H1 (cell line): ENCODE data around the gene STEAP1. TPM values are rescaled to one million over a fixed set of nuclear protein-coding genes. Genes with fewer than 3 reads are reported as not detected.

ENCODE experiments used
- CTCF ChIA-PET: fragments of 300-600 bp; sonication (Branson Sonifier 250); formaldehyde crosslinking; loops from one replicate; lab custom pipeline; 2021; ENCODE audit not compliant: partially characterized antibody; lab: Charles Lee
- POLR2A ChIA-PET: fragments of 300-600 bp; sonication (Branson Sonifier 250); formaldehyde crosslinking; loops from one replicate; lab custom pipeline; 2021; ENCODE audit warnings: inconsistent platforms; ENCODE audit not compliant: partially characterized antibody; lab: Charles Lee
- DNase-seq, 2 experiments: peaks; one replicate each; pipeline versions ENCODE4 v3.0.0 to v3.0.0-alpha.2; 2010 to 2022; ENCODE audit warnings: low spot score in 2 of 2, low read depth in 1 of 2, mixed read lengths in 1 of 2
- FAIRE-seq: peaks from 2 replicates; lab custom pipeline; 2011; peaks lifted over from hg19 to GRCh38; lab: Jason Lieb, UNC
- H2AFZ ChIP-seq: 2 replicates; pipeline ENCODE4 v1.8.1; 2012; ENCODE audit warnings: low read length, inconsistent platforms
- H2AK5ac ChIP-seq: 2 replicates; pipeline ENCODE4 v1.6.1; 2013; ENCODE audit warnings: low read depth, low read length
- H2BK120ac ChIP-seq: replicated peaks from 2 replicates; pipeline ENCODE3; 2013; ENCODE audit warnings: low read depth, low read length, inconsistent platforms
- H2BK12ac ChIP-seq: 2 replicates; pipeline ENCODE4 v1.6.1; 2013; ENCODE audit warnings: low read depth, low read length
- H2BK15ac ChIP-seq: 2 replicates; pipeline ENCODE4 v1.6.1; 2013; ENCODE audit warnings: low read length
- H2BK20ac ChIP-seq: 2 replicates; pipeline ENCODE4 v1.6.1; 2013; ENCODE audit warnings: low read length
- H2BK5ac ChIP-seq: 2 replicates; pipeline ENCODE4 v1.6.1; 2013; ENCODE audit warnings: low read depth, low read length
- H3K14ac ChIP-seq: 2 replicates; pipeline ENCODE4 v1.6.1; 2013; ENCODE audit warnings: inconsistent platforms; ENCODE audit not compliant: insufficient read length
- H3K18ac ChIP-seq: 2 replicates; pipeline ENCODE4 v1.6.1; 2013; ENCODE audit warnings: low read length; ENCODE audit errors: extremely low read depth
- H3K23ac ChIP-seq: 2 replicates; pipeline ENCODE4 v1.6.1; 2013; ENCODE audit warnings: inconsistent platforms; ENCODE audit not compliant: insufficient read length
- H3K23me2 ChIP-seq: 2 replicates; pipeline ENCODE4 v1.6.1; 2013; ENCODE audit warnings: low read depth, low read length
- H3K27ac ChIP-seq: 2 replicates; pipeline ENCODE4 v1.6.1; 2011; ENCODE audit warnings: low read depth, low read length, inconsistent platforms
- H3K27me3 ChIP-seq, 4 experiments: replicated peaks in 1 of 4; 1 replicate in 1 of 4; 2 replicates in 3 of 4; pipeline versions ENCODE4 v1.6.1 to v1.8.1; 2011 to 2013; ENCODE audit warnings: low read length in 3 of 4, mild to moderate bottlenecking in 3 of 4, inconsistent platforms in 2 of 4, mixed read lengths in 2 of 4, moderate library complexity in 1 of 4; ENCODE audit not compliant: control insufficient read depth in 3 of 4, insufficient read depth in 3 of 4; ENCODE audit errors: extremely low read depth in 1 of 4
- H3K36me3 ChIP-seq, 4 experiments: 2 replicates each; pipeline versions ENCODE4 v1.6.1 to v1.8.1; 2011 to 2013; ENCODE audit warnings: mild to moderate bottlenecking in 4 of 4, low read length in 3 of 4, moderate library complexity in 2 of 4, control low read depth in 1 of 4, inconsistent platforms in 1 of 4; ENCODE audit not compliant: insufficient read depth in 4 of 4, control insufficient read depth in 2 of 4
- H3K4ac ChIP-seq: replicated peaks from 2 replicates; pipeline ENCODE3; 2013; ENCODE audit warnings: low read length, low read depth, mixed read lengths, inconsistent platforms; ENCODE audit not compliant: insufficient read length
- H3K4me1 ChIP-seq, 4 experiments: replicated peaks in 1 of 4; 1 replicate in 1 of 4; 2 replicates in 3 of 4; pipeline versions ENCODE4 v1.6.1 to v1.8.1; 2011 to 2013; ENCODE audit warnings: low read length in 3 of 4, inconsistent platforms in 2 of 4, mixed read lengths in 1 of 4; ENCODE audit not compliant: insufficient read depth in 4 of 4, control insufficient read depth in 3 of 4
- H3K4me2 ChIP-seq, 2 experiments: 2 replicates each; pipeline versions ENCODE4 v1.6.1 to v1.8.1; 2011 to 2013; ENCODE audit warnings: low read depth in 2 of 2, low read length in 2 of 2, control low read depth in 1 of 2, inconsistent platforms in 1 of 2, mild to moderate bottlenecking in 1 of 2; ENCODE audit not compliant: insufficient read depth in 1 of 2
- H3K4me3 ChIP-seq, 4 experiments: fragments of 200-600, 300-600 bp in 1 of 4; sonication (generic), shearing (Covaris generic), sonication (Bioruptor Twin) in 1 of 4; 2 replicates each; pipeline versions ENCODE4 v1.5.1 to v1.8.1; 2011 to 2016; ENCODE audit warnings: low read length in 4 of 4, low read depth in 3 of 4, control low read depth in 2 of 4, inconsistent platforms in 2 of 4, mild to moderate bottlenecking in 2 of 4, mixed read lengths in 1 of 4, moderate library complexity in 1 of 4; ENCODE audit not compliant: insufficient read depth in 2 of 4; ENCODE audit errors: extremely low read depth in 1 of 4
- H3K56ac ChIP-seq: replicated peaks from 2 replicates; pipeline ENCODE3; 2013; ENCODE audit warnings: low read depth, mild to moderate bottlenecking, mixed read lengths, low read length, inconsistent platforms; ENCODE audit not compliant: insufficient read length
- H3K79me1 ChIP-seq: 2 replicates; pipeline ENCODE4 v1.6.1; 2013; ENCODE audit warnings: low read depth, low read length, control low read depth
- H3K79me2 ChIP-seq, 2 experiments: 2 replicates each; pipeline versions ENCODE4 v1.6.1 to v1.8.1; 2012 to 2013; ENCODE audit warnings: low read length in 2 of 2, mild to moderate bottlenecking in 2 of 2, inconsistent platforms in 1 of 2; ENCODE audit not compliant: insufficient read depth in 2 of 2, control insufficient read depth in 1 of 2
- H3K9ac ChIP-seq, 4 experiments: replicated peaks in 1 of 4; 1 replicate in 1 of 4; 2 replicates in 3 of 4; pipeline versions ENCODE4 v1.6.1 to v1.8.1; 2011 to 2013; ENCODE audit warnings: low read depth in 3 of 4, low read length in 3 of 4, control low read depth in 2 of 4, mild to moderate bottlenecking in 2 of 4, moderate library complexity in 2 of 4, inconsistent platforms in 1 of 4; ENCODE audit errors: extremely low read depth in 1 of 4
- H3K9me3 ChIP-seq, 2 experiments: 2 replicates each; pipeline versions ENCODE4 v1.6.1 to v1.8.1; 2012 to 2013; ENCODE audit warnings: mild to moderate bottlenecking in 2 of 2, moderate library complexity in 2 of 2, control low read depth in 1 of 2, inconsistent platforms in 1 of 2, low read depth in 1 of 2, low read length in 1 of 2, mixed read lengths in 1 of 2; ENCODE audit not compliant: insufficient read depth in 2 of 2
- H4K20me1 ChIP-seq, 2 experiments: replicated peaks in 1 of 2; 2 replicates each; pipeline versions ENCODE3 to v1.8.1; 2011 to 2013; ENCODE audit warnings: inconsistent platforms in 2 of 2, low read length in 2 of 2, mild to moderate bottlenecking in 1 of 2; ENCODE audit not compliant: insufficient read depth in 2 of 2, control insufficient read depth in 1 of 2
- H4K5ac ChIP-seq: 2 replicates; pipeline ENCODE4 v1.6.1; 2013; ENCODE audit warnings: low read length, low read depth, mixed read lengths, inconsistent platforms; ENCODE audit not compliant: insufficient read length
- H4K8ac ChIP-seq: 2 replicates; pipeline ENCODE4 v1.8.0; 2013; ENCODE audit warnings: mild to moderate bottlenecking, moderate library complexity, low read length, inconsistent platforms; ENCODE audit not compliant: insufficient read depth; ENCODE audit errors: extremely low read depth
- H4K91ac ChIP-seq: replicated peaks from 2 replicates; pipeline ENCODE3; 2013; ENCODE audit warnings: low read length, mixed read lengths, inconsistent platforms; ENCODE audit not compliant: insufficient read length
- KDM4A ChIP-seq: IDR thresholded peaks from one replicate; pipeline ENCODE4 v1.7.1; 2012; ENCODE audit warnings: low read depth, mild to moderate bottlenecking, moderate library complexity, low read length, inconsistent platforms; ENCODE audit not compliant: severe bottlenecking
- RFX5 ChIP-seq: IDR thresholded peaks from 2 replicates; pipeline ENCODE4 v1.6.1; 2011; ENCODE audit warnings: low read depth, low read length, improper control_type of control experiment, borderline replicate concordance
- WGBS, 2 experiments: shearing (Covaris generic) in 1 of 2; methylation state at CpG; one replicate each; pipeline versions ENCODE4 v1.1.6 to v1.1.7; 2013 to 2015; ENCODE audit warnings: low lambda C conversion rate in 2 of 2, mixed read lengths in 2 of 2, inconsistent platforms in 1 of 2, low coverage in 1 of 2, missing lambda C conversion rate in 1 of 2; ENCODE audit not compliant: insufficient replicate concordance in 2 of 2, insufficient coverage in 1 of 2, insufficient read length in 1 of 2; ENCODE audit errors: extremely low coverage in 1 of 2, missing lambda C conversion rate in 1 of 2; 5-methylcytosine and 5-hydroxymethylcytosine counted together
- polyA plus RNA-seq, 7 experiments: library from polyadenylated mRNA; depleted of rRNA in 3 of 7; stranded (reverse) in 5 of 7; unstranded in 2 of 7; fragments of >200 nt in 5 of 7; fragments of 200-250 nt in 2 of 7; gene quantifications; 1 replicate in 5 of 7; 2 replicates in 1 of 7; 4 replicates in 1 of 7; pipeline versions ENCODE4 v1.2.1 to v1.2.3, GENCODE V29; 2011 to 2013; ENCODE audit warnings: missing spikeins in 2 of 7, mixed read lengths in 2 of 7
- total RNA-seq: library from RNA; stranded (reverse); fragmentation: NEBNext Ultra II Directional; extraction: Animal tissue kit (Norgen Biotek cat#: 25700); gene quantifications from 2 replicates; pipeline ENCODE4 v1.2.1, GENCODE V29; 2021

The STEAP1 gene
- total and polyA plus RNA-seq, 2 of the 8 experiments (the other 6 are each of a cell fraction or from before 2014, with no cell fraction given): 9.2 to 9.5 TPM

DNA sequence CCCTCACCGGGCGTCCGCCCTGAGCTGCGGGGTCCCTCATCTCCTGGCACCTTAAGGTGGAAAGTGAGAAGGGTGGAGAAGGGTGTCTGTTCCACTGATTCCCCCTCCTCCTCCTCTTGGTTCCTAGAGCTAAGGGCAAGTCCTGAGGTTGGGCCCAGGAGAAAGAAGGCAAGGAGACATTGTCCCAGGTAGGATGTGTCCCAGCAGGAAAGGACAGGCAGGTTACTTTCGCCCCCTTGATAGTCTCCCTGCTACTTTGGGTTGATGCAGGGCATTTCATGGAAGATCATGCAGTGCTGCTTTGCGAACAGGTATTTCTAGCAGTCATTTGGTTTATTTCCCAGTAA, 57.9 kb downstream of the STEAP1 start:
- CTCF ChIA-PET: interaction anchor here (0.5 to 2.7 kb wide), 13 partner anchors 11 to 200 kb away, joined by 3 to 13 read pairs (median 4); partner anchors contain the start of gene STEAP1

More for the DNA sequence above, 57.9 kb downstream of the STEAP1 start:
- H3K36me3 ChIP-seq: peaks cover 0 to 2% (median 0%) of the 10 kb centered on the region in 4 experiments; a peak in 3 of 8 replicates
- no peak for FAIRE-seq
- H3K9ac ChIP-seq: peak overlapping the region; percentile 62 to 84 (median 72)
- H4K8ac ChIP-seq: peak overlapping the region; percentile 95; the same call in 1 of the 2 replicates
- no peaks in the 10 kb centered on the region for H3K27me3 ChIP-seq
- H3K79me1 ChIP-seq: no peaks in the 10 kb centered on the region
- TF ChIP-seq KDM4A: peak; percentile 10
- no peak for TF ChIP-seq RFX5
- H3K56ac ChIP-seq: peak overlapping the region; percentile 42
- H3K23ac ChIP-seq: no peak overlapping the region
- H2AK5ac ChIP-seq: no peak overlapping the region
- peak overlapping the region; percentile 34; the same call in 1 of the 2 replicates for H2BK15ac ChIP-seq
- peak overlapping the region; percentile 5 for H2BK120ac ChIP-seq
- peak overlapping the region; percentile 2 for H4K91ac ChIP-seq
- H3K4me2 ChIP-seq: peak overlapping the region; percentile 97 to 98
- no peaks in the 10 kb centered on the region for H3K9me3 ChIP-seq
- POLR2A ChIA-PET: interaction anchor here (1.1 to 5.4 kb wide), 6 partner anchors 12 to 191 kb away, joined by 3 to 48 read pairs (median 6); partner anchors contain the start of gene CLDN12
- H2BK5ac ChIP-seq: peak overlapping the region; percentile 62; the same call in 1 of the 2 replicates
- peak overlapping the region; percentile 54 for H4K5ac ChIP-seq
- DNase-seq: no peak
- peak overlapping the region; percentile 32 for H2BK12ac ChIP-seq
- peak overlapping the region; percentile 80 to 98 (median 88) for H3K4me3 ChIP-seq
- peaks cover 0 to 47% of the 10 kb centered on the region in 2 experiments; a peak in 3 of 4 replicates for H3K79me2 ChIP-seq
- H3K4me1 ChIP-seq: peaks cover 5 to 21% (median 12%) of the 10 kb centered on the region in 4 experiments; a peak in 6 of 7 replicates
- H3K14ac ChIP-seq: no peak overlapping the region
- H3K4ac ChIP-seq: peak overlapping the region; percentile 15
- H4K20me1 ChIP-seq: no peaks in the 10 kb centered on the region
- H2AFZ ChIP-seq: 0 out of 2 replicates have a peak overlapping the region, but pooled peaks have one; percentile 18
- H3K23me2 ChIP-seq: peaks cover 13% of the 10 kb centered on the region
- 0 out of 2 replicates have a peak overlapping the region, but pooled peaks have one; percentile 11 for H2BK20ac ChIP-seq
- H3K27ac ChIP-seq: no peak overlapping the region
- peak overlapping the region; percentile 49 for H3K18ac ChIP-seq
- WGBS, 2 experiments: 0% methylated on average over 6 of the region's 6 CpGs; no CpG with 5 or more reads in 1 of the 2 experiments
